K562 (cell line): ENCODE measurements around the gene FKBP15. TPM values are rescaled to one million over a fixed set of nuclear protein-coding genes. Genes with fewer than 3 reads are reported as not detected.

Experiments
- ATF1 ChIP-seq, 2 experiments: fragments of 450-650 bp in 1 of 2; IDR thresholded peaks; 2 replicates each; pipeline ENCODE4 v1.6.1; 2016; ENCODE audit warnings: missing compliant biosample characterization in 1 of 2, missing genetic modification characterization in 1 of 2
- CREB1 ChIP-seq, 2 experiments: sonication (generic) in 1 of 2; formaldehyde crosslinking in 1 of 2; IDR thresholded peaks; 2 replicates each; pipeline versions ENCODE4 v1.6.1 to v1.8.0; 2012 to 2022; ENCODE audit warnings: inconsistent platforms in 1 of 2, mild to moderate bottlenecking in 1 of 2, missing genetic modification reagents in 1 of 2, moderate library complexity in 1 of 2
- CSDE1 ChIP-seq, 2 experiments: fragments of 450-650 bp; IDR thresholded peaks; 2 replicates each; pipeline ENCODE4 v1.6.1; 2016; ENCODE audit warnings: mild to moderate bottlenecking in 1 of 2
- GATAD2B ChIP-seq: fragments of 450-650 bp; IDR thresholded peaks from 2 replicates; pipeline ENCODE4 v1.6.1; 2017; ENCODE audit warnings: mild to moderate bottlenecking, borderline replicate concordance
- HDAC3 ChIP-seq: fragments of 450-650 bp; IDR thresholded peaks from 2 replicates; pipeline ENCODE4 v1.6.1; 2018; ENCODE audit warnings: borderline replicate concordance, mild to moderate bottlenecking, moderate library complexity; ENCODE audit not compliant: partially characterized antibody
- NONO ChIP-seq, 2 experiments: fragments of 200-400 bp in 1 of 2; fragments of 450-650 bp in 1 of 2; formaldehyde crosslinking in 1 of 2; IDR thresholded peaks; 2 replicates each; pipeline ENCODE4 v1.6.1; 2017; ENCODE audit warnings: low read depth in 2 of 2, mild to moderate bottlenecking in 2 of 2, moderate library complexity in 2 of 2, low read length in 1 of 2
- NRF1 ChIP-seq, 2 experiments: fragments of 450-650 bp; IDR thresholded peaks in 1 of 2; conservative IDR thresholded peaks in 1 of 2; 2 replicates each; pipeline ENCODE4 v1.6.1; 2014; ENCODE audit warnings: mild to moderate bottlenecking in 2 of 2
- PHB ChIP-seq: fragments of 250-450 bp; sonication (Bioruptor Pico); IDR thresholded peaks from 2 replicates; pipeline ENCODE4 v1.5.0; 2021
- PHF20 ChIP-seq: fragments of 450-650 bp; IDR thresholded peaks from 2 replicates; pipeline ENCODE4 v1.6.1; 2018; ENCODE audit not compliant: partially characterized antibody
- POLR2AphosphoS5 ChIP-seq: IDR thresholded peaks from 2 replicates; pipeline ENCODE4 v1.6.1; 2011; ENCODE audit warnings: mild to moderate bottlenecking, low read depth, low read length, moderate library complexity; ENCODE audit not compliant: control insufficient read depth, insufficient read depth
- RB1 ChIP-seq: fragments of 450-650 bp; IDR thresholded peaks from 2 replicates; pipeline ENCODE4 v1.6.1; 2017; ENCODE audit warnings: low read depth, mild to moderate bottlenecking
- SIN3A ChIP-seq, 2 experiments: fragments of 150-350 bp in 1 of 2; IDR thresholded peaks; 2 replicates each; pipeline ENCODE4 v1.6.1; 2011 to 2016; ENCODE audit warnings: borderline replicate concordance in 2 of 2, low read depth in 2 of 2, low read length in 2 of 2, mild to moderate bottlenecking in 2 of 2, moderate library complexity in 2 of 2; ENCODE audit not compliant: control insufficient read depth in 1 of 2
- SREBF1 ChIP-seq: fragments of 150-350 bp; IDR thresholded peaks from 2 replicates; pipeline ENCODE4 v1.6.1; 2014; ENCODE audit warnings: antibody characterized with exemption, low read depth, low read length, borderline replicate concordance
- STAT5A ChIP-seq: IDR thresholded peaks from 2 replicates; pipeline ENCODE4 v1.6.1; 2012; ENCODE audit warnings: low read length, inconsistent platforms, borderline replicate concordance
- ZNF174 ChIP-seq: fragments of 250-450 bp; sonication (Bioruptor Pico); IDR thresholded peaks from 2 replicates; pipeline ENCODE4 v1.4.0; 2020; ENCODE audit warnings: mild to moderate bottlenecking
- polyA plus RNA-seq, 8 experiments: library from polyadenylated mRNA; depleted of rRNA in 4 of 8; stranded (reverse) in 5 of 8; unstranded in 3 of 8; fragments of >200 nt; fragmentation: Nextera tagmentation in 2 of 8; fragmentation: Illumina TruSeq in 1 of 8; extraction: Ambion mirVana in 2 of 8; extraction: Trizol in 1 of 8; gene quantifications; 2 replicates each; pipeline versions ENCODE4 v1.2.1 to v1.2.3, GENCODE V29; 2011 to 2014; ENCODE audit warnings: inconsistent platforms in 1 of 8, missing spikeins in 1 of 8
- total RNA-seq, 7 experiments: library from RNA; depleted of rRNA in 6 of 7; stranded (reverse); fragments of >200 nt in 6 of 7; fragmentation: Illumina TruSeq in 2 of 7; extraction: Trizol in 2 of 7; gene quantifications; 2 replicates each; pipeline versions ENCODE4 v1.2.1 to v1.2.3, GENCODE V29; 2011 to 2021; ENCODE audit warnings: low replicate concordance in 1 of 7
- TF ChIP-seq, protein P1 (sequence below): fragments of 250-450 bp; sonication (Bioruptor Pico); IDR thresholded peaks from 2 replicates; pipeline ENCODE4 v1.8.0; 2021; ENCODE audit warnings: moderate library complexity, mild to moderate bottlenecking, inconsistent platforms
- TF ChIP-seq, protein P2 (sequence below): fragments of 450-650 bp; IDR thresholded peaks from 2 replicates; pipeline ENCODE4 v1.6.1; 2016; ENCODE audit warnings: borderline replicate concordance

The FKBP15 gene
- total and polyA plus RNA-seq, 9 of the 15 experiments (the other 6 are each of a cell fraction or from before 2014, with no cell fraction given), result 8.7 to 38.0 (median 18.9) TPM

DNA sequence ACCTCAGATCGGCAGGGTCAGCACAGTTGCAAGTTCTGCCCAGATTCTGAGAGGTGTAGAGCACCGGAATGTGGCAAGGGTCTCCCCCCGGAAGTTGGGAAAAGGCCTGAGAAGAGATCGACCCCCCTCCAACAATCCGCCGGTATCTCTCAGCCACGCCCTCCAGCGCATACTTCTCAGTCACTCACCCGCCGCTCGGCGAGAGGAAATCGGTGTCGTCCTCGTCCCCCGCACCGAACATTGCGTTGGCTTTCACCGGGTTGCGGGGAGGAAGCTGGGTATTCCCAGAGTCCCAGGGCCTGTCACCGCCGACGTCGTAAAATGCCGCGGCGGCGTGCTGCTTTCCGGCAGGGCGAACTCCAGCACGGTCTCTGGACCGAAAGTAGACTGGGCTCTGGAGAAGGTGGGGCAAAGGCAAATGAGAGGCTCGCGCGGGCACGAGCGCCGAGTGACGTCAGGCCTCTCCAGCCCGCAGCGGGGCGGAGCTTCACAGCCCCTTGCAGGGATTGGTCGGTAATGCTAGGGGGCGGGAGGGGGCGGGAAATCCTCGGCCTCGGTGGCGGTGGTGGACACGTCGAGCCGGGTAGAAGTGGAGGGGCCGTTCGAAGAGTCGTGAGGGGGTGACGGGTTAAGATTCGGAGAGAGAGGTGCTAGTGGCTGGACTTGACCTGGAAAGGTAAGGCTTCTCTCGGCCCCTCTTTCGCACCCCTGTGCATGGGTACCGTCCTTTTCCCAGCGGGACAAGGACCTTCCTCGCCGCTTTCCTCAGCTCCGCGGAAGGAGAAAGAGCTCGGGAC lies at the start of gene FKBP15, which contains the start of gene SLC31A1 (continued):
- TF ChIP-seq PHB (CRISPR knock-in tag) (no peak), HDAC3 (no peak), PHF20 (peak; percentile 79), POLR2AphosphoS5 (peak; percentile 61; the same call in 1 of the 2 replicates), SIN3A (IDR thresholded peaks at IDR 0.05; ENCODE audit: borderline replicate concordance in 2 of 2, control insufficient read depth in 1 of 2, low read depth in 2 of 2, low read length in 2 of 2) (peak; percentile 51 to 80; a peak in 2 of 4 replicates), CSDE1 (IDR thresholded peaks at IDR 0.05) (no peak), ZNF174 (CRISPR knock-in tag) (no peak), CREB1 (IDR thresholded peaks at IDR 0.05) (peak; percentile 82; the same call in 1 of the 2 replicates), CREB1 (CRISPR knock-in tag; IDR thresholded peaks at IDR 0.05) (peak; percentile 89), RB1 (no peak), STAT5A (no peak), GATAD2B (no peak), NONO (IDR thresholded peaks at IDR 0.05; ENCODE audit: low read depth in 2 of 2, low read length in 1 of 2) (peak in 1 of 2 experiments; percentile 11; a peak in 1 of 4 replicates), ATF1 (CRISPR knock-in tag; IDR thresholded peaks at IDR 0.05) (peak; percentile 52; the same call in 1 of the 2 replicates), ATF1 (tag; IDR thresholded peaks at IDR 0.05) (peak; percentile 94), NRF1 (conservative IDR thresholded peaks at IDR 0.05 in 1 of 2, IDR thresholded peaks at IDR 0.05 in 1 of 2) (peak; percentile 80 to 84), SREBF1 (no peak)
- TF ChIP-seq, protein P1, sequence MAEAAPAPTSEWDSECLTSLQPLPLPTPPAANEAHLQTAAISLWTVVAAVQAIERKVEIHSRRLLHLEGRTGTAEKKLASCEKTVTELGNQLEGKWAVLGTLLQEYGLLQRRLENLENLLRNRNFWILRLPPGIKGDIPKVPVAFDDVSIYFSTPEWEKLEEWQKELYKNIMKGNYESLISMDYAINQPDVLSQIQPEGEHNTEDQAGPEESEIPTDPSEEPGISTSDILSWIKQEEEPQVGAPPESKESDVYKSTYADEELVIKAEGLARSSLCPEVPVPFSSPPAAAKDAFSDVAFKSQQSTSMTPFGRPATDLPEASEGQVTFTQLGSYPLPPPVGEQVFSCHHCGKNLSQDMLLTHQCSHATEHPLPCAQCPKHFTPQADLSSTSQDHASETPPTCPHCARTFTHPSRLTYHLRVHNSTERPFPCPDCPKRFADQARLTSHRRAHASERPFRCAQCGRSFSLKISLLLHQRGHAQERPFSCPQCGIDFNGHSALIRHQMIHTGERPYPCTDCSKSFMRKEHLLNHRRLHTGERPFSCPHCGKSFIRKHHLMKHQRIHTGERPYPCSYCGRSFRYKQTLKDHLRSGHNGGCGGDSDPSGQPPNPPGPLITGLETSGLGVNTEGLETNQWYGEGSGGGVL (CRISPR knock-in tag), result no peak
- TF ChIP-seq, protein P2, sequence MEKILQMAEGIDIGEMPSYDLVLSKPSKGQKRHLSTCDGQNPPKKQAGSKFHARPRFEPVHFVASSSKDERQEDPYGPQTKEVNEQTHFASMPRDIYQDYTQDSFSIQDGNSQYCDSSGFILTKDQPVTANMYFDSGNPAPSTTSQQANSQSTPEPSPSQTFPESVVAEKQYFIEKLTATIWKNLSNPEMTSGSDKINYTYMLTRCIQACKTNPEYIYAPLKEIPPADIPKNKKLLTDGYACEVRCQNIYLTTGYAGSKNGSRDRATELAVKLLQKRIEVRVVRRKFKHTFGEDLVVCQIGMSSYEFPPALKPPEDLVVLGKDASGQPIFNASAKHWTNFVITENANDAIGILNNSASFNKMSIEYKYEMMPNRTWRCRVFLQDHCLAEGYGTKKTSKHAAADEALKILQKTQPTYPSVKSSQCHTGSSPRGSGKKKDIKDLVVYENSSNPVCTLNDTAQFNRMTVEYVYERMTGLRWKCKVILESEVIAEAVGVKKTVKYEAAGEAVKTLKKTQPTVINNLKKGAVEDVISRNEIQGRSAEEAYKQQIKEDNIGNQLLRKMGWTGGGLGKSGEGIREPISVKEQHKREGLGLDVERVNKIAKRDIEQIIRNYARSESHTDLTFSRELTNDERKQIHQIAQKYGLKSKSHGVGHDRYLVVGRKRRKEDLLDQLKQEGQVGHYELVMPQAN, result peak; percentile 63; the same call in 1 of the 2 replicates
